Kidney (tissue), 14 donors: ENCODE measurements around the gene HPGD. TPM values are rescaled to one million over a fixed set of nuclear protein-coding genes. Genes with fewer than 3 reads are reported as not detected.

Experiments
- DNase-seq, 5 donors: peaks; one replicate each; pipeline ENCODE4 v3.0.0-alpha.2; 2013 to 2020
- FAIRE-seq: peaks from 2 replicates; lab custom pipeline; 2012; peaks lifted over from hg19 to GRCh38; lab: Jason Lieb, UNC
- H3K27ac ChIP-seq, 2 donors: one replicate each; pipeline ENCODE4 v1.7.0; 2013; ENCODE audit warnings: low read depth in 2 of 2, low read length in 2 of 2, inconsistent platforms in 1 of 2
- H3K27me3 ChIP-seq: one replicate; pipeline ENCODE4 v1.7.1; 2013; ENCODE audit warnings: low read length, inconsistent platforms; ENCODE audit not compliant: control insufficient read depth, insufficient read depth
- H3K36me3 ChIP-seq, 3 donors: one replicate each; pipeline versions ENCODE4 v1.7.0 to v1.7.1; 2013; ENCODE audit warnings: low read length in 3 of 3, control low read depth in 1 of 3, inconsistent platforms in 1 of 3; ENCODE audit not compliant: insufficient read depth in 3 of 3, control insufficient read depth in 2 of 3
- H3K4me1 ChIP-seq, 3 donors: one replicate each; pipeline versions ENCODE4 v1.7.0 to v1.7.1; 2013; ENCODE audit warnings: low read length in 3 of 3, inconsistent platforms in 1 of 3, low read depth in 1 of 3; ENCODE audit not compliant: control insufficient read depth in 2 of 3, insufficient read depth in 2 of 3
- H3K4me3 ChIP-seq, 3 donors: one replicate each; pipeline versions ENCODE4 v1.7.0 to v1.8.1; 2013; ENCODE audit warnings: low read length in 3 of 3, control low read depth in 1 of 3, inconsistent platforms in 1 of 3
- H3K9ac ChIP-seq, 3 donors: one replicate each; pipeline versions ENCODE4 v1.7.0 to v1.7.1; 2013; ENCODE audit warnings: low read length in 3 of 3, control low read depth in 1 of 3, inconsistent platforms in 1 of 3
- H3K9me3 ChIP-seq, 3 donors: one replicate each; pipeline versions ENCODE4 v1.7.0 to v1.7.1; 2013; ENCODE audit warnings: low read length in 3 of 3, control low read depth in 1 of 3, inconsistent platforms in 1 of 3; ENCODE audit not compliant: control insufficient read depth in 2 of 3, insufficient read depth in 1 of 3
- CTCF ChIP-seq: IDR thresholded peaks from 3 replicates; pipeline ENCODE4 v1.5.1; 2012; ENCODE audit warnings: mild to moderate bottlenecking, moderate library complexity, borderline replicate concordance; ENCODE audit not compliant: insufficient read depth; ENCODE audit errors: extremely low read depth
- intact Hi-C: fragments of 100-400 bp; cut with DNase I; formaldehyde crosslinking; loops from one replicate; pipeline ENCODE4 v1.11.1; 2022
- polyA plus RNA-seq: library from polyadenylated mRNA; stranded (reverse); fragments of 350-450 nt; fragmentation: Illumina TruSeq; extraction: RNeasy Lipid Tissue Mini Kit (QIAGEN cat#74804); gene quantifications from one replicate; pipeline ENCODE4 v1.2.3, GENCODE V29; 2014; ENCODE audit warnings: low read depth, low replicate concordance; ENCODE audit not compliant: insufficient read depth
- total RNA-seq: library from RNA; stranded (reverse); fragmentation: NEBNext Ultra II Directional; extraction: Animal tissue kit (Norgen Biotek cat#: 25700); gene quantifications from one replicate; pipeline ENCODE4 v1.2.1, GENCODE V29; 2021
- donor health status: control.
- donor health status: control.
- donor health status: control.
- donor health status: control.
- donor health status: control.
- donor health status: DM: yes; HTN: yes; CAD: no.
- donor health status: Normal renal cell carcinoma (clear cell type).

HPGD gene
- total and polyA plus RNA-seq, 2 donors from 2014 or later = 9.4 to 42.5 TPM

- TF ChIP-seq CTCF = no peak
- Histone ChIP-seq H3K4me1 (no peaks in the 10 kb centered on the region), H3K4me3 (no peak overlapping the region), H3K27me3 (no peaks in the 10 kb centered on the region), H3K9me3 (no peaks in the 10 kb centered on the region), H3K27ac (no peak overlapping the region), H3K36me3 (no peaks in the 10 kb centered on the region), H3K9ac (no peak overlapping the region)
- DNase-seq (no peak), FAIRE-seq (no peak)
- intact Hi-C loops = no loop called here
Measured at GRCh38 chr4:174474457-174475075, 47.7 kb downstream of the HPGD start.

GRCh38 chr4:174467107-174467506 lies 55.2 kb downstream of the HPGD start:
- intact Hi-C loops = no loop called here
- Histone ChIP-seq H3K27ac (no peak overlapping the region), H3K4me3 (no peak overlapping the region), H3K9ac (no peak overlapping the region), H3K27me3 (no peaks in the 10 kb centered on the region), H3K4me1 (no peaks in the 10 kb centered on the region), H3K36me3 (no peaks in the 10 kb centered on the region), H3K9me3 (peaks cover 0 to 3% (median 3%) of the 10 kb centered on the region in 3 donors)
- DNase-seq (no peak), FAIRE-seq (no peak)
- no peak for TF ChIP-seq CTCF

- Histone ChIP-seq H3K9ac (no peak overlapping the region), H3K36me3 (no peaks in the 10 kb centered on the region), H3K27ac (no peak overlapping the region), H3K9me3 (peaks cover 0 to 3% (median 3%) of the 10 kb centered on the region in 3 donors), H3K27me3 (no peaks in the 10 kb centered on the region), H3K4me1 (no peaks in the 10 kb centered on the region), H3K4me3 (no peak overlapping the region)
- FAIRE-seq (no peak), DNase-seq (no peak)
- intact Hi-C loops = no loop called here
- TF ChIP-seq CTCF = no peak
Measured at GRCh38 chr4:174464949-174465348, 57.3 kb downstream of the HPGD start.
